Right lobe of liver (tissue), 4 donors: ENCODE measurements around the gene LEMD1.

ENCODE experiments used
- POLR2A ChIP-seq: fragments of 450-650 bp; IDR thresholded peaks from one replicate; pipeline ENCODE4 v1.6.1; 2017; ENCODE audit warnings: antibody characterized with exemption, mild to moderate bottlenecking
- TF ChIP-seq, protein P1 (sequence below), 4 donors: fragments of 200-600 bp in 3 of 4; fragments of 450-650 bp in 1 of 4; IDR thresholded peaks; one replicate each; pipeline versions ENCODE4 v1.5.1 to v1.8.0; 2016 to 2022; ENCODE audit warnings: antibody characterized with exemption in 4 of 4, mild to moderate bottlenecking in 2 of 4
- donor health status: DM: no; HTN: no; CAD: no.
- donor health status: DM: no; HTN: no; CAD: no.
- donor health status: DM: no; HTN: yes; CAD: no.

DNA sequence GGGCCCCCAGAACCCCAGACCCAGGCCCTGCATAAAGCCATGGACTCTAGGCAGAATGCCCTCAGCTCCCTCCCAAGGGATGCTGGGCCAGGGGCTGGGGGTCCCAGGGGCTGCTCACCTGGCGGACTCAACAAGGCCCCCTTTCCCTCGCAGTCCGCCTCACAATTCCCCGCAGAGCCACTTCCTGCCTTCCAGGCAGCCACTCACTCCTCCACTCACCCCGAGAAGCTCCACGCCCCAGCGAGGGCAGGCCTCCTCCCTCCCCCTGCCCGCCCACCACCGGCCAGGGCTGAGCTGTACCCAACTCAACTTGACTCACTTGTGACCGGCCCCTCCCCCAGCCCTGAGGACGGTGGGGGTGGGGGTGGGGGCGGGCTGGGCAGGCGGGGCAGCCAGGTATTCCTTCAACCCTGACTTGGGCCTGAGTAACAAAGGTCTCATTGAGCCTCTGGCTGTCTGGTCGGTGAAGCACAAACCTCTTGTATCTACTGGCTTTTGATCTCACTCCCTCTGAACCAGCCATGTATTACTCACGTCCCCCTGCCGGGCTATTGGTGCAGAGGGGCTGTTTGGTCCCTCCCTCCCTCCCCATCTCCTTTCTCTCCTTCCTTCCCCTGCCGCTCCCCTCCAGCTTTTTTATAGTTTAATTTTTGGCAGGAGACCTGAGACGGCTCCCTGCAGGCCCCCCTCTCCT lies 28.0 kb upstream of the LEMD1 start:
- TF ChIP-seq, protein P1, sequence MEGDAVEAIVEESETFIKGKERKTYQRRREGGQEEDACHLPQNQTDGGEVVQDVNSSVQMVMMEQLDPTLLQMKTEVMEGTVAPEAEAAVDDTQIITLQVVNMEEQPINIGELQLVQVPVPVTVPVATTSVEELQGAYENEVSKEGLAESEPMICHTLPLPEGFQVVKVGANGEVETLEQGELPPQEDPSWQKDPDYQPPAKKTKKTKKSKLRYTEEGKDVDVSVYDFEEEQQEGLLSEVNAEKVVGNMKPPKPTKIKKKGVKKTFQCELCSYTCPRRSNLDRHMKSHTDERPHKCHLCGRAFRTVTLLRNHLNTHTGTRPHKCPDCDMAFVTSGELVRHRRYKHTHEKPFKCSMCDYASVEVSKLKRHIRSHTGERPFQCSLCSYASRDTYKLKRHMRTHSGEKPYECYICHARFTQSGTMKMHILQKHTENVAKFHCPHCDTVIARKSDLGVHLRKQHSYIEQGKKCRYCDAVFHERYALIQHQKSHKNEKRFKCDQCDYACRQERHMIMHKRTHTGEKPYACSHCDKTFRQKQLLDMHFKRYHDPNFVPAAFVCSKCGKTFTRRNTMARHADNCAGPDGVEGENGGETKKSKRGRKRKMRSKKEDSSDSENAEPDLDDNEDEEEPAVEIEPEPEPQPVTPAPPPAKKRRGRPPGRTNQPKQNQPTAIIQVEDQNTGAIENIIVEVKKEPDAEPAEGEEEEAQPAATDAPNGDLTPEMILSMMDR (IDR thresholded peaks at IDR 0.05): no peak
- no peak for TF ChIP-seq POLR2A
